ENCODE results near the gene HOXB3. TPM values are rescaled to one million over a fixed set of nuclear protein-coding genes. Genes with fewer than 3 reads are reported as not detected.

The HOXB3 gene
- total RNA-seq, 2 donors from 2014 or later = 26.8 to 33.3 TPM

GRCh38 chr17:48544349-48545021 is 45.6 kb downstream of the HOXB3 start:
- H3K36me3 ChIP-seq = no peaks in the 10 kb centered on the region
- H3K9me3 ChIP-seq = no peaks in the 10 kb centered on the region
- TF ChIP-seq CTCF (IDR thresholded peaks at IDR 0.05) = no peak
- peak; percentile 81 for DNase-seq (ENCODE audit: low spot score)
- peaks cover 31 to 48% of the 10 kb centered on the region in 2 donors for H3K4me1 ChIP-seq (ENCODE audit: control insufficient read depth in 1 of 2, low read depth in 2 of 2)
- H3K27me3 ChIP-seq (replicated peaks; ENCODE audit: insufficient read depth) = no peaks in the 10 kb centered on the region
- peak; percentile 4 for ATAC-seq (ENCODE audit: insufficient number of reproducible peaks, low FRiP score, low read depth)
- H3K4me3 ChIP-seq = peak overlapping the region; percentile 88
- H3K27ac ChIP-seq = peak overlapping the region; percentile 93 to 95

GRCh38 chr17:48543854-48544348 is 46.1 kb downstream of the HOXB3 start:
- no peaks in the 10 kb centered on the region for H3K9me3 ChIP-seq
- DNase-seq (ENCODE audit: low spot score) (no peak), ATAC-seq (ENCODE audit: insufficient number of reproducible peaks, low FRiP score, low read depth) (no peak)
- H3K27ac ChIP-seq = peak overlapping the region; percentile 93 to 95
- peak overlapping the region; percentile 88 for H3K4me3 ChIP-seq
- TF ChIP-seq CTCF (IDR thresholded peaks at IDR 0.05) = no peak
- H3K27me3 ChIP-seq (replicated peaks; ENCODE audit: insufficient read depth) = no peaks in the 10 kb centered on the region
- H3K4me1 ChIP-seq (ENCODE audit: control insufficient read depth in 1 of 2, low read depth in 2 of 2) = peaks cover 29 to 45% of the 10 kb centered on the region in 2 donors
- H3K36me3 ChIP-seq = no peaks in the 10 kb centered on the region

DNA sequence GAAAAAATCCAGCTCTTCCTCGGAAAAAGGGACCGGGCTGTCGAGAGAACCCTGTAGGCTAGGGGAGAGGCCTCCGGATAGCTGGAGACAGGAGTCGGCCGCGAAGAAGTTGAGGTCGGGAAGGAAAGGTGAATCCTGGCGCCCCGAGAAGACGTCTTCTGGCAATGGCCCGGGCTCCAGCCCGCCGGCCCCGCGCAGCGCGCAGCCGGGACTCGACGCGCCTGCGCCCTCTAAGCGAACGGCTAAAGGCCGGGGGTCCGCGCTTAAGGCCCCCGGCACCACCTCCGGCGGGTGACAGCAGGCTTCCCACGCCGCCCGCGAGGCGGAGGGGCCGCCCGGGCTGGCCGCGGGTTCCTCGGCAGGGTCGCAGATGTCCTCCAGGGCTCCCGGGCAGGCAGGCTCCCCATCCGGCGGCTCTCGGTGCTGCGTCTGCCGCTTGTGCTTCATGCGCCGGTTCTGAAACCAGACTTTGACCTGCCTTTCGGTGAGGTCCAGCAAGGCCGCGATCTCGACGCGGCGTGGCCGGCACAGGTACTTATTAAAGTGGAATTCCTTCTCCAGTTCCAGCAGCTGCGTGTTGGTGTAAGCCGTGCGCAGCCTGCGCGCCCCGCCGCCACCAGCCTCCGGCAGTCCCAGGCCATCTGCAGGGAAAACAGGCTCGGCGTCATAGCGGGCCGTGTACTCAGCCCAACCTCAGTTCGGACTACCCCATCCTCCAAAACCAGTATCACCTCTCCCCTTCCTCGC is 46.8 kb downstream of the HOXB3 start:
- H3K36me3 ChIP-seq = no peaks in the 10 kb centered on the region
- H3K27ac ChIP-seq = peak overlapping the region; percentile 93 to 95
- H3K4me1 ChIP-seq (ENCODE audit: control insufficient read depth in 1 of 2, low read depth in 2 of 2) = peaks cover 24 to 39% of the 10 kb centered on the region in 2 donors
- TF ChIP-seq CTCF (IDR thresholded peaks at IDR 0.05) = peak; percentile 46
- no peaks in the 10 kb centered on the region for H3K9me3 ChIP-seq
- no peaks in the 10 kb centered on the region for H3K27me3 ChIP-seq (replicated peaks; ENCODE audit: insufficient read depth)
- H3K4me3 ChIP-seq = peak overlapping the region; percentile 88
- DNase-seq (ENCODE audit: low spot score) = no peak
- ATAC-seq (ENCODE audit: insufficient number of reproducible peaks, low FRiP score, low read depth) = no peak

- no peak for TF ChIP-seq CTCF (IDR thresholded peaks at IDR 0.05)
- no peaks in the 10 kb centered on the region for H3K27me3 ChIP-seq (replicated peaks; ENCODE audit: insufficient read depth)
- peak overlapping the region; percentile 93 to 95 for H3K27ac ChIP-seq
- no peaks in the 10 kb centered on the region for H3K36me3 ChIP-seq
- ATAC-seq (ENCODE audit: insufficient number of reproducible peaks, low FRiP score, low read depth) (no peak), DNase-seq (ENCODE audit: low spot score) (no peak)
- peak overlapping the region; percentile 88 for H3K4me3 ChIP-seq
- H3K4me1 ChIP-seq (ENCODE audit: control insufficient read depth in 1 of 2, low read depth in 2 of 2) = peaks cover 20 to 33% of the 10 kb centered on the region in 2 donors
- H3K9me3 ChIP-seq = no peaks in the 10 kb centered on the region
These were observed 47.3 kb downstream of the HOXB3 start for GRCh38 chr17:48542698-48543106.

- Histone ChIP-seq H3K27ac (peak overlapping the region; percentile 93 to 95), H3K4me1 (ENCODE audit: control insufficient read depth in 1 of 2, low read depth in 2 of 2) (peaks cover 16 to 30% of the 10 kb centered on the region in 2 donors), H3K4me3 (peak overlapping the region; percentile 88), H3K36me3 (no peaks in the 10 kb centered on the region), H3K27me3 (replicated peaks; ENCODE audit: insufficient read depth) (no peaks in the 10 kb centered on the region), H3K9me3 (no peaks in the 10 kb centered on the region)
- TF ChIP-seq CTCF (IDR thresholded peaks at IDR 0.05) = no peak
- no peak for DNase-seq (ENCODE audit: low spot score)
- no peak for ATAC-seq (ENCODE audit: insufficient number of reproducible peaks, low FRiP score, low read depth)
These were observed 47.9 kb downstream of the HOXB3 start for GRCh38 chr17:48542114-48542656.

All from thoracic aorta (tissue), 2 donors.